ENCODE measurements around the gene NTN1.
"Not testable (repeated sequence)": the region's sequence is repeated elsewhere in the genome, so short reads cannot be mapped to it uniquely, and the experiment has no call there.

Gene NTN1

DNA sequence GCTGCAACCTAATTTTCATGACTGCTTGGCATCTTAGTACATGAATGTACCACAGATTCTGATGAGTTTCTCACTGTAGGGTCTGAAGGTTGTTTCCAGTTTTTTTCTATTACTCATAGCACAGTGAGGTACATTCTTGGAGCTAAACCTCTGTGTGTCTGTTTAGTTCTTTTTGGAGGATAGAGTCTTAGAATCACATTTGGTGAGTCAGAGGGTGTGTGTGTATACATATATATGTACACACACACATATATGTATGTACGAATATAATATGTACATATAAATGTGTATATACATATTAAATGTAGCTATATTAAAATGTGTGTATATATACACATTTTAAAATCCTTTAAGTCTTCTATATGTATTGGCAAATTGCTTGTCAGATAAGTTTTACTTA, 72.9 kb downstream of the NTN1 start:
- no peak for DNase-seq

DNA sequence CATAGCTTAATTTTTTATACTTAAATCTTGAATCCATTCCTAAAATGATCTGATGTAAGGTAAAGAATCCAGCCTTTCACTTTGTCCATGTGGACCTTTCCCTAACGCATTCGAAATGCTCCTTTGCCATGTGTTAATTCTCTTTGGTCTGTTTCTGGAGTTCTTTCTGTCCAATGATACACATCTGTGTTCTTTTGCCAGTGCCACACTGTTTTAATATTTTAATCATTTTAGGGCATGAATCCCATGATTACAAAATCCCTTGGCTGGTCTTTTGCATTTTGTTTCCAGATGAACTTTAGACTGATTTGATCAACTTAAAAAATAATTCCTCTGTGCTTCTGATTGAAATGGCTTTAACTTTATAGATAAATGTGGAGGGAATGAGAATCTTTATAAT, 74.1 kb downstream of the NTN1 start:
- DNase-seq, result no peak

DNA sequence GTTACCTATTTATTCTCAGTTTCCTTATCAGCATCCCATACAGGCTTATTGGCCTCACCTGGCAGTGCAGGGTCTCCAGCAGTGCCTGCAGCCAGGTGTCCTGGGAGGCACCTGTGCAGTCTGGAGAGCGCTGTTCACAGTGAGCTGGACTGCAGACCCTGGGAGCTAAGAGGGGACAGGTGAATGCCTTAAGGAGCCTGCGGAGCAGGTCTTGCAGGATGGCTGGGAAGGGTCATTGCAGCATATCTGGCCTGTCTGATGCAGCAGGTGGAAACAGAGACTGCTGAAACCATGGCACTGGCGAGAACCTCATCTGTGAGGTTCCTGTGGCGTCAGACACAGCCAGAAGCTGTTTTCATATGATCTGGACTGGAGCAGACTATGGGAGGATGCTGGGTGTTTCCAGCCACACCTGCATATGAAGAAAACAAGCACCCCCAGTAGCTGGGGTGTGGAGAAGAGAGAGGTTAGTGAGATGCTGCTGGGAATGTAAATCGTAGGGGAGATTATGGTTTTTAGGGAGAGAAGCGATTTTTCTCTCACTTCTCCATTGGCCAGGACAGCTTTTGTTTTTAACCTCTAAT, 77.0 kb downstream of the NTN1 start:
- DNase-seq, result no peak

DNA sequence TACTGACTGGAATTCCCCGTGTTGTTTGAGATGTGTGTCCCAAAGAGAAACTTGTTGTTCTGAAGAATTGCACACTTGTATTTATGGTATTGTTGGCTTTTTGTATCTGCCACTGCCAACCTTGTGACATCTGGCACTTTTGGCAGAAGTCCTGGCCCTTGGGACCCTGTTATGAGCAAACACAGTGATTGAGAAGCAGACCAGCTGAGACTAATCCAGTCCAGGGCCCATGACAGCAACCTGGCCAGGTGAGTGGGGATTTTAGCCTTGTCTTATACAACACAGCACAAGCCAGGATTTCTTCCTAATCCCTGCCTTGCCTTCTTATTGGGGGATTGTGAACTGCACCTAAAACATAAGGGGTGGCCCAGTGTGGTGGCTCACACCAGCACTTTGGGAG, 80.0 kb downstream of the NTN1 start:
- no peak for DNase-seq

DNA sequence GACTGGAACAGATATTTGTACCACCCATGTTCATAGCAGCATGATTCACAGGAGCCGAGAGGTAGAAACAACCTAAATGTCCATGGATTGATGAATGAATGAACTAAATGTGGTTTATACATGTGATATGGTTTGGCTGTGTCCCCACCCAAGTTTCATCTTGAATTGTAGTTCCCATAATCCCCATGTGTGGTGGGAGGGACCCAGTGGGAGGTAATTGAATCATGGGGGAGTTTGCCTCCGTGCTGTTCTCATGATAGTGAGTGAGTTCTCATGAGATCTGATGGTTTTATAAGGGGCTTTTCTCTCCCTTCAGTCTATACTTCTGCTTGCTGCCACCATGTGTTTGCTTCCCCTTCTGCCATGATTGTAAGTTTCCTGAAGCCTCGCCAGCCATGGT, 81.9 kb downstream of the NTN1 start:
- not testable (repeated sequence) for DNase-seq

DNA sequence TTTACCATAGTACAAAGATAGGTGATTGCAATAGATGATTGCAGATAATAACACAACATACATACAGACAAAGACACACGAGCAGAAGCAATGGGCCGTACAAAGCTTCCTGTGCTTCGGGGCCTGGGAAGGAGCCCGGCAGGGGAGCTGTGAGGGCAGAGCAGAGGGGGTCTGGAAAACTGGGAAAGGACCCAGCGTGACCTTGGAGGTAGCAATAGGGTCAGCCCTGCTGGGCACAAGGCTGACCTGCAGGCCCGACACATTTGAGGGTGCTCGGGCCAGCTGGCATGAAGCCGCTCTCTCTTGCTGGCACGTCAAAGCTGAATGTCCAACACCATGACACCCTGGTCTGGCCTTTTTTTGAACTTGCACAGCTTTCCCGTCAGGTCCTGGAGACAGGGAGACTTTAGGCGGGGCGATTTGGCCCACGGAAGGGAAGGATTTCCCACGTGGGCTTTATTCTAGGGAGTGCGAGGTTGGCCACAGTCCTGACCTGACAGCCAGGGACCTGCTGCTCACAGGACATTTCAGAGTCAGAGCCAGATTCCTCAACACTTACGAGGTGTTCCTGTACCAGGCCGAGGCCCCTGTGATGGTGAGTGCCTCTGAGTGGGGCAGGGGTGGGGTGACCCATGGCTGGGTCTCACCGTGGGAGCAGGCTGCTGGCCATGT, 83.2 kb downstream of the NTN1 start:
- DNase-seq, result no peak

DNA sequence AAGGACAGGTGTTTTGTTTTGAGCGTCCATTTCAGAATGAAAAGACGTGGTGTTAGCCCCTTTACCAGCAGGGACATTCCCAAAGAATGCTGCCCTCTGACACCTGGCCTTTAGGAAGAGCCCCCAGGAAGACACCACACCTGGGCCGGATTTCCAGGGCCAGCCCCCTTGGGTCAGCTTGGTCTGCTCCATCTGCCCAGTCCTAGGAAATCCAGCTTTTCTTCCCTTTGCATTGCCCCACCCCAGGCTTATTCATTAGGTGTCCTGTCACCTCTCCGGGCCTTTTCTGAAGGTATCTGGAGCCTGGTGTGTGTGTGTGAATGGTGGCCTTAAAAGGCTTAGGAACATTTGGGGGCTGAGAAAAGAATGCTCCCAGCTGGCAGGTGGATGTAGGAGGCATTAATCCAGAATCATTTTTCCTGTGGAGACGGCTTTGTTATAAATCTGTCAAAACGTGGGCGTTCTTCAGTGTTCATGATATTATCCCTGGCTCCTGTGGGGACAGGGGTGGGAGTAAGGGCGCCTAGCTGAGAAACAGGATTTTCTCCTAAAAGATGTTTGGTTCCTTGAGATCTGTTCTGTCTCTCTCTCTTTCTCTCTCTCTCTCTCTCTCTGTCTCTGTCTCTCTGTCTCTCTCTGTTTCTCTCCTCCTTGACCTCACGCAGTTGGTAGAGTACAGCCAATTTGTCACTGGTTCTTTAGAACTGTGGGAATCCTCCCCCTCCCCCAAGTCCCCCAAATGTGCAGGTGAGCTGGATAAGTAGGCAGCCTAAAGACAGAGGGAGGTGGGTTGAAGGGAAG, 84.0 kb downstream of the NTN1 start:
- no peak for DNase-seq

DNA sequence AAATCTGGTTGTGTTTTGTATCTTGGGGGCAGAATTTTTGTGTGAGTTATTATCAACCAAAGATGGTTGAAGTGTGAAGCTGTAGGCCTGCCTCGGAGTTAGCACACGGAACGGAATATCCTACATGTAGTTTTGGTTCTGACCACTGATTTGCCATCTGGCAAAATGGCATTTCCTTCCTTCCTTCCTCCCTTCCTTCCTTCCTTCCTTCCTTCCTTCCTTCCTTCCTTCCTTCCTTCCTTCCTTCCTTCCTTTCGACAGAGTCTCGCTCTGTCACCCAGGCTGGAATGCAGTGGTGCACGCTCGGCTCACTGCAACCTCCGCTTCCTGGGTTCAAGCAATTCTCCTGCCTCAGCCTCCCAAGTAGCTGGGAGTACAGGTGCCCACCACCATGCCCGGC, 85.0 kb downstream of the NTN1 start:
- not testable (repeated sequence) for DNase-seq

DNA sequence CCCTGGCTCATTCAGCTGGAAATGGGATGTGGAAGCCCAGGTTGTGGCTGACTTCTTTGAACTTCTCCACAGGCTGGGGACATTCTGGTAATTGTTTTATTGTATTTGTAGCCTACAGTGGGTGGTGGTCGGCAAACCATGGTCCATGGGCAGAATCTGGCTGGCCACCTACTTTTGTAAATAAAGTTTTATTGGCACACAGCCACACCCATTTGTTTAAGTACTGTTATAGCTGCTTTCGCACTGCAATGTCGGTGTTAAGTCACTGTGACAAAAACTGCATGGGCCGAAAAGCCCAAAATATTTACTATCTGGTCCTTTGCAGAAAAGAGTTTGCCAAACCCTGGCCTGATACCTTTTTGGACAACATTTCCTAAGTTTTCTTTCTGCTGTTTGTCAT, 86.2 kb downstream of the NTN1 start:
- DNase-seq, result no peak

DNA sequence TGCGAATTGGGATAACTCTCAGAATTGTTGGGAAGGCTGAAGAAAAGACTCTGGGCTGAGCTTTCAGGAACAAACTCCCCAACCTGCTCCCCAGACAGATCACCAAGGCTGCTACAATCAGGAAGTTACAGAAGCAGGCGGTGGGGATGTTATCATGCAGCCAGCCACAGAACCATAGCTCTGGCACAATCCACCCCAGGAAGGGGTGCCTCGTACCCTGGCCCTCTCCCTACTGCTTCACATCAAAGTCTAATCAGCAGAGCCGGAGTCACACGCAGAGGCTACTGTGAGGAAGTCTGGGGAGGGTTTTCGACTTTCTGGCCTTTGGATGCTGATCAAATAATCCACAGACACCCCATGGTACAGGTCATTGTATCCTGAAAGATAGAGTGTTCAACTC, 86.8 kb downstream of the NTN1 start:
- no peak for DNase-seq

DNA sequence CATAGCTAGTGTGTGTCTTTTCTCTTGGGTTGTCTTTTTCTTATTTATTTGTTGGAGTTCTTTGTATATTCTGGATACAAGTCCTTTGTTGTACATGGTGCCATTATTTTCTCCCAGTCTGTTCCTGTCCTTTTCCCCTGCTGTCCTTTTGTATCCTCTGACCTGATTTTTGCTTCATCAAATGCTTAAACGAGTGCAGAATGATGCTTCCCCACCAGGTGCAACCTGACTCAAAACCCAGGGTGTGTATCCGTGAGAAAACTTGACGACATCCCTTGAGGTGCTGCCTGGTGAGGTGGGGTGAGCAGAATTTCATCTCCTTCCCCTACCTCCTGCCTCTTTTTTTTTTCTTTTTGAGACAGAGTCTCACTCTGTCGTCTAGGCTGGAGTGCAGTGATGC, 88.6 kb downstream of the NTN1 start:
- no peak for DNase-seq

DNA sequence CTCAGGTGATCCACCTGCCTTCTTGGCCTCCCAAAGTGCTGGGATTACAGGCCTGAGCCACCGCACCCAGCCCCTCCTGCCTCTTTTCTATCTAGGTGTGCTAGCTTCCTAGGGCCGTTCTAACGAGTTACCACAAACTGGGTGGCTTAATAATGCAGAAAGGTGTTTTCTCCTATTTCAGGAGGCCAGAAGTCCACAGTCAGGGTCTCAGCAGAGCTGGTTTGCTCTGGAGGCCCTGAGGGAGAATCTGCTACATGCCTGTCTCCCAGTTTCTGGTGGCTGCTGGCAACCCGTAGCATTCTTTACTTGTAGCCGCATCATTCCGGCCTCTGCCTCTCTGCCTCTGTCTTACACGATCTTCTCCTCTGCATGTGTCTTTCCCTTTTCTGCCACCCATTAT, 89.2 kb downstream of the NTN1 start:
- no peak for DNase-seq

DNA sequence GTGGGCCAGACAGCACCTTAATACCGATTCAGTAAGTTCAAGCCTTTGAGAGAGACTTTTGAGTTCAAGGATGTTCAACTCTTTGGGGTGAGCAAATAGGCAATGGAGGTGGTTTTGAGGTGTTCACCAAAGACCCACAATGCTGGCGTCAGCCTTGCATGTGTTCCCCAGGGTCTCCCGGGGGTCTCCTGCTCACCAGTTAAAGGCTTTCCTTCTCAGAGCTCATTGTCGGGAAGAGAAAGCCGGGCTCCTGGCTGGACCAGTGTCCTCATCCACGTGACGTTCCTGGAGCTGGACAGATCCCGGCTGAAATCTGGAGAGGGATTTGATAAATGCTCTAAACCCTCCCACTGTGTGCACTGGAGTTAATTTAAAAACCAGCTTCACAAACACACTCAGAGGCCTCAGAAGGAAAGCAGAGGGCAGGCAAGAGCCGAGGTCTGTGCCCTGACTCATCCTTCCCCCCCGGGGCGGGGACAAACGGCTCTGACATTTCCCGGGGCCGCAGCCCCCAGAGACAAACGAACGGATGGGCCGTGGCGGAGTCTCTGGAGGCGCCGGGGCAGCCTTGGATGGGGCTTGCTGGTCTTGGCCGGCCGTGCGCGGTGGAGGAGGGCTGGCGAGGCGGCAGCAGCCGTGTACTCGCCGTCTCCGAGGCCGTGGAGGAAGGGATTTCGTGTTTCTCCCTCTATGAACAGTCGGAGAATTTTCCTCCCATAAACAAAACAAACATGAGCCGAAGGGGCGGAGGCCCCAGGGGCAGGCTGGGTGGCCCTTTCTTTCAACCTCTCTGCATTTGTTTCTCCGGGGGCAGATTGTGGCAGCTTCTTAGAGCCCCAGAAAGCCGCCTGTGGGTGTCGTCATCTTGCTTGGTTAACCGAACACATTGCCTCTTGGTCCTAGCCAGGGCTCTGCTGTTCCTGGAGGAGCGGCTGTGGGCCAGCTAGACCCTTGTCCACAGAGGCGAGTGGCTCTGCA, 94.2 kb downstream of the NTN1 start:
- DNase-seq, result no peak

DNA sequence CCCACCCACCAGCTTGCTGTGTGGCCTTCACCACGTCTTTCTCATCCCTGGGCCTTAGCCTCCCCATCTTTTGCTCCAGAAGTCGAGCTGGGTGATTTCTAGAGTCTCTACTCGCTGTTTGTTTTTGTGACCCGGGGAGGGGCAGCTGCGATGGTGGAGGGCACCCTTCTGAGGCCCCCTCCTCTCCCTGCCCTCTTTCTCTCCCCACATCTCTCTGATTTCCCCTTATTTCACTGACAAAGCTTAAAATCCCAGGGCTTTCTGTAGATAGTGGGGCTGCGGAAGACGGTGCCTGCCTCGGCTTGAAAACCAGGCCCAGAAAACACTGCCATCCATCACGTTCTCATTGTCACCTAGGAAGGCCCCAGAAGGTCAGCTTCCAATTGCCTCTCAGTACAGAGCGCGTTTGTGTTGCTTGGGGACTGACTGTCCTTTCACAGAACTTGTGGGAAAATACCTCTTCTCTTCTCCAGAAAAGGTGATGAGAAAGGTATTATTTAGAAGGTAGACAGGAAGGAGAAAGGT, 95.1 kb downstream of the NTN1 start:
- no peak for DNase-seq

DNA sequence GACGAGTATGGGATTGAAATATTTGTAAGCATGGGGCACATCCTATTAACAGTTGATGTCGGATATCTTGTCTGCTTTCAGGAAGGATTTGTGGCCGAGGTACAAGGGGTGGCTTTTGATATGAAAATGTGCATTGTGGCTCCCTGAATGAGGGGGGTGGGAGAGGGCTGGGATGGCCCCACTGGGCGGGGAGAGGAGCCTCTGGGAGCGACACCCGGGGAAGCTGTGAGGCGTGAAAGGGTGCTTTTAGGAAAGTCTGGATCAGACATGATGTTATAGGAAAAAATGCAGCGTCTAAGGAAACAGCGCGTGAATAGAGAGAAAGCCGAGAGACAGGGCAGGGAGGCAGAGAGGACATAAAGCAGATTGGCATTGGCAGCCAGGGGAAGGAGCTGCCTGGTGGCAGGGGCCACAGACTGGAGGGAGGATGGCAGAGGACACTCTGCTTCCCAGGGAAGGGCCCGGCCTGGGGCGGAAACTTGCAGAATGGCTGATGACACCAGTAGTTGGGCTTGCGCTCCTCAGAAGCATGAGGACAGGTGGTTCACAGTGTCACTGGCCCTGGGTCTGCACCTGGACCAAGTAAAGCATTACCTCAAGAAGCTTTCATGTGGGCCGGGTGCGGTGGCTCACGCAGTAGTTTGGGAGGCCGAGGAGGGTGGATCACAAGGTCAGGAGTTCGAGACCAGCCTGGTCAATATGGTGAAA, 95.7 kb downstream of the NTN1 start:
- DNase-seq, result no peak

DNA sequence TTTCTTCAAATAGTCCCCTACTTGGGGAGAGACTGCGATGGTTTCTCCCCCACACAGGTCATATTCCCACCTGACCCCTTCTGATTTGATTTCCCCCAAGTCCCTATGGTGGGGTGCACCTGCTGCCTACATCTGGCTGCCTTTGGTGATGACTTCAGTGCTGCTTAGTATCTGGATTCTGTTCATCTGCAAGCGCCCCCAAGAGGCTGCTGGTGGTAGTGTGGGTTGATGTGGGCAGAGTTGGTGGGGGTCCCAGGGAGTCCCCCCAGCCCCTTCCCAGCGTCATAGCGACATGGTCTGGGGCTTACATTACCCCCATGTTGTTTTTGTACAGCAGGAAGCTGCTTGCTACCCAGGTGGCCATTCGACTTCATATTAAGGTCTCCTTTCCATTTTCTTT, 99.2 kb downstream of the NTN1 start:
- DNase-seq, result no peak

DNA sequence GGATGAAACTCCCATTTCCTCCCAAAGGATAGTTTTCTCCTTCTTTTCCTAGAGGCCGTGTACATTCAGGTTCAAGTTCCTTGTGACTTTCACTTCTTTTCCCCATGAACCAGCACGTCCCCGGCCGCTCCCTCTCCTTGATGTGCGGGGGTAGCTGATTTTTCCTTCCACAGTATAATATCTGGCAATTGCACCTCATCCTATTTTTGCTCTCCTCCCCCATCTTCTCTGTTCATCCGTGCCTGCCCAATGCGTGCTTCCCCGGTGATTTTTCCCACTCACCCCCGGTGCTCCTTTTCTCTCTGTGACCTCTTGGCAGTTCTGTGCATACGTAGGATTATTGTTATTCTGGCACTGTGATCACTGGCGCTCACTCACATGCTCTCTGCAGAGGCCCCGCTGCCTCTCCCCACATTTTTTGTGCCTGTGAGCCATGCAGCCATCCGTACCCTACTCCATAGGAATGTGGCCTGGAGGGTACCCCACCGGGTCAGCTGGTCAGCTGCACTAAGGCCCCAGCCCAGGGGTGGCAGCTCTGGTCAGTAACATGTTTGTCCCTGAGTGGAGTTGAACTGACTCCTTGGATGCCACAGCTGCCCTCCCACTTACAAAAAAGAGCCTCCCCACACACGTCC, 100.0 kb downstream of the NTN1 start:
- DNase-seq, result no peak

DNA sequence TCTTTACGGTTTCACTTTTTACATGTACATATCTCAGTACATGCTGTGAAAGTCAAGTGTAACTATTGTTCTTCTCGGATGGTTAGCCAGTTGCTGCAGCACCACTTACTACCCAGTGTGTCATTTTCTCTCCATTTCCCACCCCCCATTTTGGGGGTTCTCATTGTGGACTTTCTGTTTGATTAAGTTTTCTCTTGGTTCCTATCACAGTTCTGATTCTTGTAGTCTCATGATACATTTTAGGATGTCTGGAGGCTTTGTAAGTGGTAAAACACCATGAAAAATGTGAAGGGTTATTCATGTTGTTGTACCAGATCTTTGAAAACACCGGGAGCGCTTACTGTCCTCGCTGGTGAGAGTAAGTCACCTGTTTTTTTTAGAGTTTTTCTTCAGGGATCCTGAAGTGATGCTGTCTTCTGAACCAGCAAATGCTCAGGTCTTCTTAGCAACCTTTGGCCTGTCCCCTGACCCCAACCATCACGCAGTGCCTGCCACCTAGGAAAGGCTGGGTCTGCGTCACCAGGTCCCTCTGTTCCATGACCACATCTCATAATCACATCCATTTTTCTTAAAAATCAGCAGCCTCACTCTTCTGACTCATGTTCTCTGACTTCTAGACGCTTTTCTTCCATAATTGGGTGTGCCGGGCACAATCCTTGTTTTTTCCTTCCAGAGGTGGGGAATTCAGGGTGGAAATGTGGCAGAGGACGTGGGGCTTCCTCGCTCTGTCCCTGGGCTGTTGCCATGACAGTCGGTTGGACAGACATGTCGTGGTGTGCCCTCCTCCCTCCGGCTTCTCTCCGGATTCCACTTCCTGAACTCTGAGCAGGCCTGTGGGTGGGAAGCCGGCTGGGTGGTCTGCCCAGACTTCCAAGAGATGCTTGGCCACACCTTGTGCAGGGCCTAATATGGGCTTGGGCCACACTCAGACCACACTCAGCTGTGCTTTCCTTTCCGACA, 102.6 kb downstream of the NTN1 start:
- DNase-seq, result no peak

DNA sequence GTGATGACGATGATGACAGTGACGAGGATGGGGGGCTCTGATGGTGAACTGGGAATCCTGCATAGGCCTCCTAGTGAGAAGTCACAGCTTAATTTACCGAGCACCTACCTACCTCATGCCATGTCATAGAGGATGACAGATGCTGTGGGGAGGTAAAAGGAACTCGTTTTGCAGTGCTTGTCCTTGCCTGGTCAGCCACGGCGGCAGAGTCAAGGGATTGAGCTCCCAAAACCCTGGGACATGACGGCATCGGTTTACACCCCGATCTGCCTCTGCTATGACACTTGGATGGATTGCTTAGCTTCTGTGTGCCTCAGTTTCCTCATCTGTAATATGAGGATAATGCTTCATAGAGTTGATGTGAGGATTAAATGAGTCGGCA, 103.2 kb downstream of the NTN1 start:
- no peak for DNase-seq

DNA sequence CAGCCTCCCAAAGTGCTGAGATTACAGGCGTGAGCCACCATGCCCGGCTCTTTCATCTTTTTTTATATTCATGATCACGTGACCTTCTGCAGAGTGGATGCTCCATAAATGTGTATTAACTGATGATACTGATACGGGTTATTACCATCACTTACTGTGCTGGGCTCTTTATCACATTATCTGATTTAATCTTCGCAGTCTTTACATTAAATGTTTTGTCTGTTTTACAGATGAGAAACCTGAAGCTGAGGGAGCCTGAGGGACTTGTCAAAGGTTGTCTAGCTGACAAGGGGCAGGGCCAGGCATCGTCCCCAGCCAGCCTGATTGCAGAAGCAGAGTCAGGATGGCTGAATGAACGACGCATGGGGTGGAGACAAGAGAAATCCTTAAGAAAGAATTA, 104.4 kb downstream of the NTN1 start:
- no peak for DNase-seq

DNA sequence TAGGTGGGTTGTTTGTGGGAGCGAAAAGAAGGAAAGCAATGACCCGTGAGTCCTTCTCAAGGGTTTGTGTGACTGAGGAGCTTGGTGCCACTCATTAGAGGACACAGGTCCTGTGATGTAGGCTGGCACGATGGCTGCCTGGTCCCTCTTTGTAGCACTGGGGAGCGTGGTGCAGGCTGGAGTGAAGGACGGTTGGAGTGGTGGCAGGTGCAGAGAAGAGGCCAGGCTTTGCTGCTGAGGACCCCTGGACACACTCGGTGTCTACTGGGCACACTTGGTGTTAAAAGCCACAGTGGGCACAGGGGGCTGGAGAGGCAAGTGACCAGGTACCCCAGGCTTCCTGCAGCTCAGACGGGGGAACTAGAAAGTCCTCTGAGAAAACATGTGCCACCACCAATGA, 106.0 kb downstream of the NTN1 start:
- DNase-seq, result no peak
